ENCODE measurements around the gene PAIP2.

- TF ChIP-seq CTCF (IDR thresholded peaks at IDR 0.05) (no peak), POLR2A (IDR thresholded peaks at IDR 0.05) (no peak)
These were observed 65.3 kb downstream of the PAIP2 start for GRCh38 chr5:139406963-139407362.

All from testis (tissue), 2 donors.